MM.1S (cell line): Measurements from ENCODE around the gene TMEM132E.

Experiments used
- CTCF ChIP-seq: fragments of 300-600 bp; sonication (generic); IDR thresholded peaks from 2 replicates; pipeline ENCODE4 v1.5.1; 2016; ENCODE audit warnings: antibody characterized with exemption, low read length, mixed read lengths
- EZH2phosphoT487 ChIP-seq: fragments of 300-600 bp; sonication (generic); IDR thresholded peaks from 2 replicates; pipeline ENCODE4 v1.6.1; 2018; ENCODE audit warnings: antibody characterized with exemption, low read length

- no peak for TF ChIP-seq CTCF
- no peak for TF ChIP-seq EZH2phosphoT487
Measured at GRCh38 chr17:34613064-34614019, 34.0 kb downstream of the TMEM132E start.
